NCI-H526 treated with DMSO at 0.1 percent for 48 hours (cell line): ENCODE measurements around the gene RIPK3.

Experiments used
- DNase-seq: peaks from one replicate; lab custom pipeline; 2025; lab: John Stamatoyannopoulos, UW

Gene RIPK3

DNA sequence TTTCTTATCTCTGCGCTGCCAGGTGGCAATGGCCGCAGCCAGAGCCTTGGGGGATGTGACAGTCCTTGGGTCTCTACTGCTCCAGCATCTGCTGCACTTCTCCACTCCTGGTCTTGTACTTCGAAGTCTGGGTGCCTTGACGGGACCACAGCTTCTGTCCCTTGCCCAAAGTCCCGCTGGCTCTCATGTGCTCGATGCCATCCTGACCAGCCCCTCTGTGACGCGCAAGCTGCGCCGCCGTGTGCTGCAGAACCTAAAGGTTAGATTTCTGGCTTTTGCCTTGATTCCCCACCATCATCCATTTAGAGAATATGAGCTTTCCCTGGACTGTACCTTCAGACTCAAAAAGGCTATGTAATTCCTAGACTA lies 35.8 kb downstream of the RIPK3 start:
- no peak for DNase-seq

DNA sequence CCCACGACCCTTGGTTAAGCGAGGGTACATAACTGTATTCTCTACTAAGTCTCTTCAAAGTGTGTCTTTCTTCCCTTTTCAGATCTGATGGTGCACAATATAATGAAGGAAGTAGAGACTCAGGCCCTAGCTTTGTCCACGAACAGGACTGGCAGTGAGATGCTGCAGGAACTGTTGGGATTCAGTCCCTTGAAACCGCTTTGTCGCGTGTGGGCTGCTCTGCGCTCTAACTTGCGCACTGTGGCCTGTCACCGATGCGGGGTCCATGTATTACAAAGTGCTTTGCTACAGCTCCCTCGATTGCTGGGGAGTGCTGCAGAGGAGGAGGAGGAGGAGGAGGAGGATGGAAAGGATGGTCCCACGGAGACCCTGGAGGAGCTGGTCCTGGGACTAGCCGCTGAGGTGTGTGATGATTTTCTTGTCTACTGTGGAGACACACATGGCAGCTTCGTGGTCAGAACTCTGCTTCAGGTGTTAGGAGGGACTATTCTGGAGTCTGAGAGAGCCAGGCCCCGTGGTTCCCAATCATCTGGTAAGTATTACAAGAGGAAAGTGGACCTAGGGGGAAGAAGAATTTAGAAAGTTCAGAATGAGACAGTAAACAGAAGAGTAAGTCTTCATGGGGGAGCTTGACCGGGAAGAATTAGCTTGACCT lies 39.3 kb downstream of the RIPK3 start:
- DNase-seq, result no peak

DNA sequence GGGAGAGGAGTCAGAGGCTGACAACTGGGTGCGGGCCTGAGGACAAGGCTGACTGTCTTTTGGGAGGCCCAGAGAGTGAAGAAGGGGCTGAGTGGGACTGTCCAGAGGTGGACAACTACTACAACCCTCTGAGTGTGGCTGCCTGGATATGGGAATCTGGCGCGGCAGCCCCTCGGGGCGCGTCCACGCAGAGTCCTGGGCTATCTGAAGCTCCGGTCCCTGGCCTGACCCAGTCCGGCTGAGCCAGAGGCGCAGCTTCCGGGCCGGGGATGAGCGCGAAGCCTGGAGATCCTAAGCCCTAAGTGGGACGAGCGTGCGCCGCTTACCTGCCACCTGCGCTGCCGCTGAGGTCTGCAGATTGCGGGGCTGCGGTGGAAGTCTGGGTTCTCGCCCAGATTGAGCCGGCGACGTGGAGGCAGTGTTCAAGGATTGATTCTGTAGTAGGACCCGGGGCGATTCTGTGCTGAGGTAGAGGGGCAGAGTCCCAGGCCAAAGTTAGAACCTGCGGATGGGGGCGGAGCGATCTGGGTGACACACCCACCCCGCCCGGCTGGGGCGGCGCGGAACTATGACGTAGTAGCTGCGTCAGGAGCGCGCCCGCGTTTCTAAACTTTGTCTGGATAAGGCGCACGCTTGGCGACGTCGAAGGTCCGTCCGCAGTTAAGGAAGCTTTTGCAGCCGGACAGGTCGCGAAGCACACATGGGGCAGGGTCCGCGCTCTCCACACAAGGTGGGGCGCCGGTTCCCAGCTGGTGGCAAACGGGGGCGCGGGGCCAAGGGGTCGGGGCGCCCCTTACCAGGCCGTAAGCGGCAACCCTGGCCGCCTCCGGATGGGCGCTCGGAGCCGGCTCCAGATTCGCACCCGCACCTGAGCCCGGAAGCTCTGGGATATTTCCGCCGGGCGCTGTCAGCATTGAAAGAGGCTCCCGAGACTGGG lies 40.3 kb downstream of the RIPK3 start, which contains the start of the genes DHRS1 and NOP9:
TSS of gene DHRS1 (minus strand) at position 526 of the 937 bp plus-strand sequence. CDS start 674 bp downstream, outside the sequence.
TSS of gene NOP9 (plus strand) at position 596 of the 937 bp plus-strand sequence. CDS start at position 701, 105 bp downstream.
- peak; percentile 52 for DNase-seq

DNA sequence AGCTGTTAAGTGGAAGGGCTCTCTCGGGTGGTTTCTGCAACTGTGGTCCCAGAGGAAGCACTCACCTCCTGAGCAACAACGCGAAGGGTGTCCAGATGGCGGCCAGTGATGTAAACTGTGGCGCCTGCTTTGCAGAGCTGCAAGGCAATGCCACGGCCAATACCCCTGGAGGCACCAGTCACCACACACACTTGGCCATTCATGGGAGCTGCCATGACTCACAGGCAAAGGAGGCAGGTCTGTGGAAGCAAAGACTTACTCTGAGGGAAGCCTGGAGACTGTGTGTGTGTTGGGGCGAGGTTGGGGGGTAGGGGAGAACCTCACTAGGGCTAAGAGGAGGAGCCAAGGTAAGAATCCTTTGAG lies 40.9 kb downstream of the RIPK3 start:
- DNase-seq, result no peak

DNA sequence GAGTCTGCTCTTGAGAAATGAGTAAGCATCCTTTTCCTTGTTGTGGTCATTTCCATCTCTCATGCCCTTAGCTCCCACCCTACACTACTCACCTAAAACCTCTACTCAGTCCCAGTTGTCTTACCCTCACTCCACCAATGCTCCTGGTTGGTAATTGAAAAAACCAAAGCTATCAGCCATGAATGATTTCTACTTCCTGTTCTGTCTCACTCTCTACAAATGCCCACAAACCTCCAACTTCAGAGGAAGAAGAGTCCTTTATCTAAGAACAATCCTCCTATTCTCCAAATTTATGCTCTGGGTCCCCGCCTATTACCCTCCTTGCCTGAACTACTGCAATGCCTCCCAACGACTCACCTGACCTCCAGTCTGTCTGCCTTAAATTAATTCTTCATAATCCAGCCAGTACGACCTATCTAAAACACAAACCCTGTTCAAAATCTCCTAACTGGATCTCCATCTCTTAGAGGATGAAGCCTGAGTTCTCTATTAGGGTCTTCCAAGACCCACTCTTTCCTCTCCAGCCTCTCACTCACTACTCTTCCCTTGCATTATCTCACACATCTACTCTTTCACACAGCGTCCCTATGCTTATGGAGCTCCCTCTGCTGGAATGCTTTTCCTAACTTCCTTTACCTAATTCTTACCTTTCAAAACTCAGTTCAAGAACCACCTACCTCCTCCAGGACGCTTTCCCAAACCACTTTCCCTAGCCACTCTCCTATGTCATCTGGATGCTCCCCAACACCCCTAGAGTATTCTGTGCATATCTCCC lies 42.4 kb downstream of the RIPK3 start:
- peak; percentile 7 for DNase-seq

DNA sequence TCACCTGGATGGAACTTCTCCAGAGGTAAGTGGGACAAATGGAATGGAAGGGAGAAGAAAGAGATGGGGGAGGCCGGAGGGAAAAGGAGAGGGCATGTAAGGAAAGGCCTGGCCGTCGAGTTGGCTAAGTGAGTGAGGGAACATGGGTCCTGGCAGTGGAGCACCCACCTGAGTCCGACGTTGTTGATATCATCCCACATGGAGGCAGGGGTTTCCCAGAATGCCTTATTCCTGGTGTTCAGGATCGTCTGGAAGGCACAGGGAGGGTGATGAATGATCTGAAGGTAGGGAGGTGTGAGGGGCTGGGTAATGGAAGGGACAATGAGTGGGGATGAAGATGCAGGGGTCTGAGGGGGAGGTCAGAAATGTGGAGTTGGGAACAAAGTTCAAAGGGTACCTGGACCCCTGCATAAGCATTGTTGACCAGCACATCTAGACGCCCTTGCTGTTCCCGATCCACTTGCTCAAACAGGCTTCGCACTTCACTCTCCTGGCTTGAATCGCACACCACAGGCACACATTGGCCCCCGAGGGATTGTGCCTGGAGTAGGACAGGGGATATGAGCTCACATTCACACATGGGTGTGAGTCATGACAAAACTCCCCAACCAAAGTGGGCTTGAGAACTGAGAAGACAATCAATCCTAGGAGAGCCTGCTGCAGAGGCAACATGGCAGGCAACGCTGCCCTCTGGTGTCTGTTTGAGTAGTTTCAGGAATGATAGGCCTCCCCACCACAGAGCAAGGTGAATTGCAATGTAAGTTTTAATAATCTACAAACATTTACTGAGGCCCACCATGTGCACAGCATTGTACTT lies 43.2 kb downstream of the RIPK3 start:
- DNase-seq, result peak; percentile 11

DNA sequence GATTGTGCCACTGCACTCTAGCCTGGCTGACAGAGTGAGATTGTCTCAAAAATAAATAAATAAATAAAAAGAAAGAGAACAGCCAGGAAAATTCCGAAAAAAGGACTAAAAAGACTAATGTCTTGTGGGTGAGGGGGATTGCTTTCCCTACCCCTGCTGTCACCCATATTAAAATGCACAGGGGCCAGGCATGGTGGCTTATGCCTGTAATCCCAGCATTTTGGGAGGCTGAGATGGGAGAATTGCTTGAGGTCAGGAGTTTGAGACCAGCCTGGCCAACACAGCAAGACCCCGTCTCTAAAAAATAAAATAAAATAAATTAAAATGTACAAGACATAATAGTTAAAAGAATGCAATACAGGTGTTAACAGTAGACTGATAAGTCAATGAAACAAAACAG lies 46.3 kb downstream of the RIPK3 start:
- DNase-seq, result no peak

DNA sequence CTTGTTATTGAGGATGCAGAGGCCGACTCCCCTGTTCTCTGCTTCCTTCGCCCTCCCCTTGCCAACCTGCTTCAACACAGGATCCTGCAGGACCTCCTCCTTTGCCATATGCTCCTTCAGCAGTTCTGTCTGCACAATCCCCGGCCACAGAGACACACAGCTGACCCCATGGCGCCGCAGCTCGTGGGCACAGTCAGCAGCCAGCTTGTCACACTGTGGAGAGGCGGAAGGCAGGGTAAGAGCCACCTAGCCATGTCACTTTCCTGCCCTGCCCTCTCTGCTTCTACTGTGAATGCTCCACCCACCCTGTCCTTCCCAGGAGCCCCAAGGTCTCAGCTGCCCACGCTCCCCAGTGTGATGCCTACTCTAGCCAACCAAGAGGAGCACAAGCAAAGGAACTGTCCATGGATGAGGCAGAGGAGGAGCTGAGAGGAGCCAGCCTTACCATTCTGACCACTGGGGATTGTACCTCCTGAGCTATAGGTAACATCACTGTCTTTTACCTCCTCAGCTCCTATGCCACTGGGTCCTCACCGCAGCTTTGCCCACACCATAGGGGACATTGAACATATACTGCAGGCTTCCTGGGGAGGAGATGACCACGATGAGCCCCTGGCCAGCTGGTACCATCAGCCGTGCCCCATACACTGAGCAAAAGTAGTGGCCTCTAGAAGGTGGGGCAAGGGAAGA lies 47.5 kb downstream of the RIPK3 start:
- DNase-seq, result no peak

DNA sequence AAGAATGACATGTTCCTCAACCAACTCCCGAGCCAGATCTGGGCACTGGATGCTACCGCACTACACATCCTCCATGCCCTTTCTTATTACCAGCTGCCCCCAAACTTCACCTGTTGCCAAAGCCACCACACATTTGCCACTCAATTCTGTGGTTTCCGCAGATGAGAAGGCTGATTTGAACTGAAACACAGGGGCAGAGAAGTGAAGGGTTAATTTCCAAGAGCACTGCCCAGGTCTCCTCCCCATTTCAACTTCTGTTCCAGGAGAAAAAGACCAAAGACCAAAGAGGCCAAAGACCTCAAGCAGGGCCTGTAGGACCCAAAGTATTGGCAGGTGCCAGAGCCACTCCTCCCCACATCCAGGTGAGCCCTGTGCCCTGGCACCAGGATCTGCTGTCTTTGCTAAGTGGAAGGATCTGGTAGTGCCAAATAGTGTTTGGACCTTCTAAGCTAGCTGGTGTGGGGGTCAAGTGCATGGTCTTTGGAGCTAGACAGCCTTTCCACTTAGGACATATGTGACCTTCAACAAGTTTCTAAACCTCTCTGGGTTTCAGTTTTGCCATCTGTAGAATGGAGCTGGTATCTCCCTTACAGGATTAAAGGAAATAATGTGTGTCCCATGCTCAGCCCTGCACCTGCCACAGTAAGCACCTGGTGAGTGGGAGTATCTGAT lies 48.2 kb downstream of the RIPK3 start:
- no peak for DNase-seq

DNA sequence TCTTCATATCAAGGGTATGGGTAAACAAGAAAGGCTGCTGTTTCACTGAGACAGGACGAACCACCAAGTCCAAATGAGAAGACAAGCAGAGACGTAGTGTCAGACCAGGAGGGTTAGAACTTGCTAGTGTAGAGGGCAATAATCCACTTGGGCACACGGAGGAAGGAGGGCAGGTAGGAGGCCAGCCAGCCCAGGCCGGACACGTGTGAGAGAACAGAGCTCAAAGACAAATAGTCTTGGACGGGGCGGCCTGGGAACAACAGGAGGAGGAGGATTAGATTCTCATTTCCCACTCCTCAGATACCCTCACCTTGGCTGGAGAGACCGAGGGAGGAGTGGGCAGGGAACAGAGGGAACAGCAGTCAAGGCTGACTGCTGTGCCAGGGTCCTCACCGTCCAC lies 49.0 kb downstream of the RIPK3 start:
- no peak for DNase-seq

DNA sequence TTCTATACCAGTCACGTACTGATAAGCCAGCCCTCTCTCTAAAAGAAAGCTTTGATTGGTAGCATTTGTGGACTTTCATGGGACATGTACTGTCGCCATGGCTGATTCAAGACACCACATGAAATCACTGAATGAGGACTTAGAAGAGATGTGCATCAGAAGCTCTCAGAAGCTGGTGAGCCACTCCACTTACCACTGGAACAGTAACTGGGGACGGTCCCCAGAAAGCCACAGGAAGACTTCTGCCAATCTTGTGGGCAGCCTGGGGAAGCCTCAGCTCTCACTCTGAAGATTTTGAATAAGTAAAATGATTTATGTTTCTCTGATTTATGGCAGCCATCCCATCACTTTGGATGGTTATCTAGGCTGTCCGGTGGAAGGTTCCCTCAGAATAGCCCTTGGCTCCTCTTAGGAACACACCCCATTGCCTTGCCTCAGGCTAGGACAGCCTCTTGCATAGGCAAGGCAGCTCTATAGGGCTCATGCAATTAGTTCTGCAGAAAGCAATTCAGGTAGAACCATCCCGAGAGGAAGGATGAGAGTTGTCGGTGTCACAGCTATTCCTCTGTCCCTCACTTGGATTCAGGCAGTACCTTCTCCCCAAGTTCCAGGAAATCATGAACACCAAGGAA lies 50.0 kb downstream of the RIPK3 start:
- DNase-seq, result no peak

DNA sequence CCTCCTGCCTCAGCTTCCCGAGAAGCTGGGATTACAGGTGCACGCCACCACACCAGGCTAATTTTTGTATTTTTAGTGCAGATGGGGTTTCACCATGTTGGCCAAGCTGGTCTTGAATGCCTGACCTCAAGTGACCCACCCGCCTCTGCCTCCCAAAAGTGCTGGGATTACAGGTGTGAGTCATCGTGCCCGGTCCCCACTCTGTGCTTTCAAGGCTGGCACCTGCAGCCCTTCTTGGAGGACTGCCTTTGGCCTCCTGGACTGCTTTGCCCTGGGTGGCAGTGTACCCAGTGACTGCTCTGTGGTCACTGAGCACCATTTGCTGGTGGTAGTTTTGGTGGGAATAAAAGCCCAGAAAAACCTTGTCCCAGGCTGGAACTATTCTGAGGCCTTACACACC lies 52.8 kb downstream of the RIPK3 start:
- no peak for DNase-seq
